HepG2 (cell line): ENCODE data around the gene DTNA. TPM values are rescaled to one million over a fixed set of nuclear protein-coding genes. Genes with fewer than 3 reads are reported as not detected.
A peak's percentile ranks its signal among the peaks of the same experiment; 100 is the strongest.

Source experiments
- BCL6 ChIP-seq: IDR thresholded peaks from 2 replicates; pipeline ENCODE4 v1.6.1; 2016; ENCODE audit warnings: missing genetic modification reagents, missing compliant biosample characterization
- DRAP1 ChIP-seq: IDR thresholded peaks from 2 replicates; pipeline ENCODE4 v1.6.1; 2016; ENCODE audit warnings: missing genetic modification reagents, missing compliant biosample characterization
- ELF1 ChIP-seq: sonication (generic); formaldehyde crosslinking; IDR thresholded peaks from 2 replicates; pipeline ENCODE4 v1.4.0; 2020; ENCODE audit warnings: missing genetic modification reagents
- ELF3 ChIP-seq: IDR thresholded peaks from 2 replicates; pipeline ENCODE4 v1.6.1; 2016; ENCODE audit warnings: missing genetic modification reagents, missing compliant biosample characterization
- FUBP1 ChIP-seq: sonication (generic); formaldehyde crosslinking; IDR thresholded peaks from 2 replicates; pipeline ENCODE4 v1.5.1; 2020; ENCODE audit warnings: missing genetic modification reagents, mild to moderate bottlenecking, borderline replicate concordance
- HOXA5 ChIP-seq: sonication (generic); formaldehyde crosslinking; IDR thresholded peaks from 2 replicates; pipeline ENCODE4 v1.4.0; 2020; ENCODE audit warnings: missing genetic modification reagents
- MAX ChIP-seq: IDR thresholded peaks from 2 replicates; pipeline ENCODE4 v1.6.1; 2012; ENCODE audit warnings: inconsistent platforms
- RARA ChIP-seq: IDR thresholded peaks from 2 replicates; pipeline ENCODE4 v1.6.1; 2016; ENCODE audit warnings: missing genetic modification reagents, missing compliant biosample characterization
- RERE ChIP-seq: IDR thresholded peaks from 2 replicates; pipeline ENCODE4 v1.6.1; 2016; ENCODE audit warnings: low read depth, missing genetic modification reagents, missing compliant biosample characterization
- SP1 ChIP-seq, 2 experiments: fragments of 450-650 bp in 1 of 2; sonication (generic) in 1 of 2; formaldehyde crosslinking in 1 of 2; IDR thresholded peaks; 2 replicates each; pipeline versions ENCODE4 v1.4.0 to v1.6.1; 2016 to 2020; ENCODE audit warnings: missing genetic modification reagents in 1 of 2
- TOE1 ChIP-seq: sonication (generic); formaldehyde crosslinking; IDR thresholded peaks from 2 replicates; pipeline ENCODE4 v1.4.0; 2020; ENCODE audit warnings: mild to moderate bottlenecking, missing genetic modification reagents
- ZGPAT ChIP-seq: IDR thresholded peaks from 2 replicates; pipeline ENCODE4 v1.6.1; 2016; ENCODE audit warnings: mild to moderate bottlenecking
- ZNF280D ChIP-seq: sonication (generic); formaldehyde crosslinking; IDR thresholded peaks from 2 replicates; pipeline ENCODE4 v1.5.1; 2020; ENCODE audit warnings: mild to moderate bottlenecking, missing genetic modification reagents
- ZNF7 ChIP-seq: IDR thresholded peaks from 2 replicates; pipeline ENCODE4 v1.6.1; 2016; ENCODE audit warnings: missing biosample characterization, missing genetic modification reagents
- polyA plus RNA-seq, 8 experiments: library from polyadenylated mRNA; depleted of rRNA in 3 of 8; stranded (reverse) in 7 of 8; unstranded in 1 of 8; fragments of >200 nt; fragmentation: Illumina TruSeq in 4 of 8; extraction: Trizol in 4 of 8; gene quantifications; 2 replicates each; pipeline versions ENCODE4 v1.2.1 to v1.2.3, GENCODE V29; 2011 to 2016; ENCODE audit warnings: low read depth in 4 of 8, missing spikeins in 1 of 8, mixed read lengths in 1 of 8; ENCODE audit not compliant: insufficient read depth in 1 of 8
- total RNA-seq, 5 experiments: library from RNA; depleted of rRNA; stranded (reverse); fragments of >200 nt; fragmentation: Illumina TruSeq; extraction: Trizol; gene quantifications; 2 replicates each; pipeline ENCODE4 v1.2.3, GENCODE V29; 2016; ENCODE audit warnings: low read depth in 1 of 5

Gene DTNA
- total and polyA plus RNA-seq, 2 of the 13 experiments (the other 11 are each of a cell fraction or from before 2014, with no cell fraction given): 8.5 to 29.0 TPM

- peak; percentile 40; the same call in 1 of the 2 replicates for TF ChIP-seq RERE (CRISPR knock-in tag)
- peak; percentile 61 for TF ChIP-seq ELF1 (CRISPR knock-in tag)
- TF ChIP-seq ELF3 (CRISPR knock-in tag): peak; percentile 73; the same call in 1 of the 2 replicates
- peak; percentile 61 for TF ChIP-seq RARA (CRISPR knock-in tag)
- peak; percentile 95 for TF ChIP-seq BCL6
- no peak for TF ChIP-seq ZNF7 (CRISPR knock-in tag)
- TF ChIP-seq DRAP1 (CRISPR knock-in tag): 0 out of 2 replicates have a peak, but pooled peaks have one; percentile 14
- 0 out of 2 replicates have a peak, but pooled peaks have one; percentile 19 for TF ChIP-seq ZGPAT (CRISPR knock-in tag)
- no peak for TF ChIP-seq SP1 (IDR thresholded peaks at IDR 0.05)
- TF ChIP-seq SP1 (CRISPR knock-in tag; IDR thresholded peaks at IDR 0.05): no peak
- no peak for TF ChIP-seq HOXA5
- no peak; the same call in 1 of the 2 replicates for TF ChIP-seq TOE1 (CRISPR knock-in tag)
- TF ChIP-seq FUBP1 (CRISPR knock-in tag): no peak
- TF ChIP-seq ZNF280D: no peak
- TF ChIP-seq MAX: 0 out of 2 replicates have a peak, but pooled peaks have one; percentile 11
Measured at GRCh38 chr18:34911661-34912384, 201.7 kb downstream of the DTNA start (continued).
